Liver (tissue), 9 donors: ENCODE results near the gene SMIM31. TPM values are rescaled to one million over a fixed set of nuclear protein-coding genes. Genes with fewer than 3 reads are reported as not detected.
A peak's percentile ranks its signal among the peaks of the same experiment; 100 is the strongest.

Experiments used
- DNase-seq: peaks from one replicate; pipeline ENCODE4 v3.0.0-alpha.2; 2017; ENCODE audit warnings: low spot score
- H3K27ac ChIP-seq, 2 donors: one replicate each; pipeline ENCODE4 v1.7.0; 2013; ENCODE audit warnings: inconsistent platforms in 2 of 2, low read length in 2 of 2, control low read depth in 1 of 2, low read depth in 1 of 2, mild to moderate bottlenecking in 1 of 2
- H3K27me3 ChIP-seq, 4 donors: one replicate each; pipeline versions ENCODE4 v1.6.1 to v1.7.0; 2013; ENCODE audit warnings: low read length in 3 of 4, inconsistent platforms in 1 of 4, mild to moderate bottlenecking in 1 of 4, moderate library complexity in 1 of 4; ENCODE audit not compliant: control insufficient read depth in 4 of 4, insufficient read depth in 4 of 4
- H3K36me3 ChIP-seq, 4 donors: one replicate each; pipeline versions ENCODE4 v1.6.1 to v1.7.0; 2013; ENCODE audit warnings: low read length in 3 of 4, mild to moderate bottlenecking in 3 of 4, low read depth in 1 of 4, moderate library complexity in 1 of 4; ENCODE audit not compliant: control insufficient read depth in 4 of 4, insufficient read depth in 3 of 4
- H3K4me1 ChIP-seq, 4 donors: one replicate each; pipeline versions ENCODE4 v1.6.1 to v1.7.0; 2013; ENCODE audit warnings: low read length in 3 of 4, mild to moderate bottlenecking in 3 of 4, moderate library complexity in 1 of 4; ENCODE audit not compliant: control insufficient read depth in 4 of 4, insufficient read depth in 4 of 4
- H3K4me3 ChIP-seq, 3 donors: one replicate each; pipeline versions ENCODE4 v1.6.1 to v1.7.0; 2013; ENCODE audit warnings: low read length in 3 of 3, control low read depth in 1 of 3, low read depth in 1 of 3, mild to moderate bottlenecking in 1 of 3
- H3K9ac ChIP-seq, 2 donors: one replicate each; pipeline ENCODE4 v1.7.0; 2013; ENCODE audit warnings: low read length in 2 of 2, mild to moderate bottlenecking in 2 of 2, moderate library complexity in 2 of 2, control low read depth in 1 of 2, low read depth in 1 of 2
- H3K9me3 ChIP-seq, 4 donors: one replicate each; pipeline versions ENCODE4 v1.6.1 to v1.7.0; 2013; ENCODE audit warnings: low read length in 3 of 4; ENCODE audit not compliant: control insufficient read depth in 4 of 4
- CTCF ChIP-seq: fragments of 150-350 bp; IDR thresholded peaks from 2 replicates; pipeline ENCODE4 v1.5.1; 2017; ENCODE audit warnings: improper control_type of control experiment, low read depth, low read length; ENCODE audit not compliant: missing input control
- GABPA ChIP-seq, 2 donors: IDR thresholded peaks in 1 of 2; conservative IDR thresholded peaks in 1 of 2; 2 replicates each; pipeline ENCODE4 v1.6.1; 2016; ENCODE audit warnings: antibody characterized with exemption in 2 of 2, mild to moderate bottlenecking in 1 of 2, moderate library complexity in 1 of 2
- HNF4A ChIP-seq, 2 donors: conservative IDR thresholded peaks; 2 replicates each; pipeline ENCODE4 v1.6.1; 2016; ENCODE audit warnings: antibody characterized with exemption in 2 of 2, mild to moderate bottlenecking in 2 of 2
- HNF4G ChIP-seq: IDR thresholded peaks from 2 replicates; pipeline ENCODE4 v1.6.1; 2016; ENCODE audit warnings: antibody characterized with exemption
- JUND ChIP-seq, 2 donors: IDR thresholded peaks; 2 replicates each; pipeline ENCODE4 v1.6.1; 2016; ENCODE audit warnings: antibody characterized with exemption in 2 of 2
- NR2F2 ChIP-seq: IDR thresholded peaks from 2 replicates; pipeline ENCODE4 v1.6.1; 2016; ENCODE audit warnings: antibody characterized with exemption
- RAD21 ChIP-seq, 2 donors: IDR thresholded peaks; 2 replicates each; pipeline ENCODE4 v1.6.1; 2016; ENCODE audit warnings: antibody characterized with exemption in 2 of 2, mild to moderate bottlenecking in 2 of 2
- REST ChIP-seq: IDR thresholded peaks from 2 replicates; pipeline ENCODE4 v1.6.1; 2016; ENCODE audit warnings: antibody characterized with exemption, mild to moderate bottlenecking
- RXRA ChIP-seq, 2 donors: IDR thresholded peaks; 2 replicates each; pipeline ENCODE4 v1.6.1; 2017 to 2018; ENCODE audit warnings: antibody characterized with exemption in 2 of 2, mild to moderate bottlenecking in 1 of 2
- WGBS: extraction: QIAGEN DNeasy Blood & Tissue Kit; methylation state at CpG from one replicate; pipeline ENCODE4 v1.1.7; 2013; 5-methylcytosine and 5-hydroxymethylcytosine counted together
- polyA plus RNA-seq, 2 donors: library from polyadenylated mRNA; stranded (reverse) in 1 of 2; unstranded in 1 of 2; fragments of 200-250 nt in 1 of 2; fragments of >200 nt in 1 of 2; fragmentation: Nextera tagmentation in 1 of 2; extraction: Ambion mirVana in 1 of 2; gene quantifications; one replicate each; pipeline versions ENCODE4 v1.2.1 to v1.2.3, GENCODE V29; 2013 to 2015
- total RNA-seq, 2 donors: library from RNA; depleted of rRNA; stranded (reverse); fragments of >200 nt; gene quantifications; one replicate each; pipeline ENCODE4 v1.2.3, GENCODE V29; 2014
- TF ChIP-seq, protein P1 (sequence below): IDR thresholded peaks from 2 replicates; pipeline ENCODE4 v1.6.1; 2016; ENCODE audit warnings: antibody characterized with exemption
- TF ChIP-seq, protein P2 (sequence below): IDR thresholded peaks from 2 replicates; pipeline ENCODE4 v1.6.1; 2016; ENCODE audit warnings: antibody characterized with exemption
- donor health status: healthy.
- donor health status: healthy.
- donor health status: healthy.
- donor health status: healthy.
- donor health status: healthy.

The SMIM31 gene
- total and polyA plus RNA-seq, 4 donors, result not detected

- no peak for DNase-seq
- H3K4me3 ChIP-seq, result no peak overlapping the region
- no peaks in the 10 kb centered on the region for H3K4me1 ChIP-seq
- no peak for TF ChIP-seq HNF4A (conservative IDR thresholded peaks at IDR 0.05)
- TF ChIP-seq, protein P1, sequence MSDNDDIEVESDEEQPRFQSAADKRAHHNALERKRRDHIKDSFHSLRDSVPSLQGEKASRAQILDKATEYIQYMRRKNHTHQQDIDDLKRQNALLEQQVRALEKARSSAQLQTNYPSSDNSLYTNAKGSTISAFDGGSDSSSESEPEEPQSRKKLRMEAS, result no peak
- TF ChIP-seq HNF4G, result no peak
- no peak for TF ChIP-seq GABPA (IDR thresholded peaks at IDR 0.05 in 1 of 2, conservative IDR thresholded peaks at IDR 0.05 in 1 of 2)
- no peak for TF ChIP-seq NR2F2
- no peak for TF ChIP-seq REST
- no peak for TF ChIP-seq JUND (IDR thresholded peaks at IDR 0.05)
- no peak for TF ChIP-seq RXRA (IDR thresholded peaks at IDR 0.05)
- H3K9me3 ChIP-seq, result no peaks in the 10 kb centered on the region
- no peak overlapping the region for H3K9ac ChIP-seq
- H3K36me3 ChIP-seq, result no peaks in the 10 kb centered on the region
- WGBS, result 67% methylated on average over 7 of the region's 7 CpGs
- H3K27me3 ChIP-seq, result peaks cover 0 to 7% (median 0%) of the 10 kb centered on the region in 4 donors
- no peak overlapping the region for H3K27ac ChIP-seq
Measured at GRCh38 chr4:164734484-164734883, 19.4 kb upstream of the SMIM31 start.

- no peak for DNase-seq
- 51% methylated on average over 3 of the region's 3 CpGs for WGBS
- Histone ChIP-seq H3K9me3 (no peaks in the 10 kb centered on the region), H3K9ac (no peak overlapping the region), H3K36me3 (no peaks in the 10 kb centered on the region), H3K4me3 (no peak overlapping the region), H3K27me3 (no peaks in the 10 kb centered on the region), H3K4me1 (no peaks in the 10 kb centered on the region), H3K27ac (no peak overlapping the region)
- TF ChIP-seq HNF4G (no peak), HNF4A (conservative IDR thresholded peaks at IDR 0.05) (no peak), CTCF (peak; percentile 12), RAD21 (IDR thresholded peaks at IDR 0.05) (peak; percentile 56 to 60), RXRA (IDR thresholded peaks at IDR 0.05) (no peak), JUND (IDR thresholded peaks at IDR 0.05) (no peak)
- TF ChIP-seq, protein P2, sequence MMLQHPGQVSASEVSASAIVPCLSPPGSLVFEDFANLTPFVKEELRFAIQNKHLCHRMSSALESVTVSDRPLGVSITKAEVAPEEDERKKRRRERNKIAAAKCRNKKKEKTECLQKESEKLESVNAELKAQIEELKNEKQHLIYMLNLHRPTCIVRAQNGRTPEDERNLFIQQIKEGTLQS, result no peak
Measured at GRCh38 chr4:164748375-164748774, 5.6 kb upstream of the SMIM31 start.

DNA sequence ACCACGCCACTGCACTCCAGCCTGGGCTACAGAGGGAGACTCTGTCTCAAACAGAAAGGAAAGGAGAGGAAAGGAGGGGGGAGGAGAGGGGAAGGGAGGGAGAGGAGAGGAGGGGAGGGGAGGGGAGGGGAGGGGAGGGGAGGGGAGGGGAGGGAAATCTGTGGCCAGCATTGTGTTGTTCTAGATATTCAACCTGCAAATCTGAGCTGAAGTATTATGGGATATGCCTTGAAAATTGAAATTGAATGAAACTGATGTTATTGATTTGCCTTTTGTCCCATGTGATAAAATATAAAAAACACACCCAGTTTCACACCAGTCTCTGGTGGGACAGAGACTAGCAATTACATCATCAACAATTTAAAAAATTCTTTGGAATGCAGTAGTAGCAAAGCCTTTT, 1.5 kb downstream of the SMIM31 start:
- H3K9me3 ChIP-seq, result no peaks in the 10 kb centered on the region
- 96% methylated on average over 1 of the region's 1 CpG for WGBS
- no peak overlapping the region for H3K4me3 ChIP-seq
- H3K27me3 ChIP-seq, result no peaks in the 10 kb centered on the region
- no peaks in the 10 kb centered on the region for H3K36me3 ChIP-seq
- no peak for TF ChIP-seq GABPA (IDR thresholded peaks at IDR 0.05 in 1 of 2, conservative IDR thresholded peaks at IDR 0.05 in 1 of 2)
- no peaks in the 10 kb centered on the region for H3K4me1 ChIP-seq
- H3K27ac ChIP-seq, result no peak overlapping the region
- no peak overlapping the region for H3K9ac ChIP-seq
- no peak for DNase-seq
